Aorta (tissue), 5 donors: Measurements from ENCODE around the gene DNAJC30. TPM values are rescaled to one million over a fixed set of nuclear protein-coding genes. Genes with fewer than 3 reads are reported as not detected.
A peak's percentile ranks its signal among the peaks of the same experiment; 100 is the strongest.

ENCODE experiments used
- ATAC-seq: fragments of 200-7000 bp; cut with Tn5 transposase; one replicate; pipeline ENCODE4 v1.9.1; 2022; ENCODE audit warnings: moderate library complexity; ENCODE audit not compliant: low FRiP score
- DNase-seq, 2 donors: peaks; one replicate each; pipeline ENCODE4 v3.0.0-alpha.2; 2020
- H3K27ac ChIP-seq, 2 donors: one replicate each; pipeline ENCODE4 v1.5.1; 2013; ENCODE audit warnings: low read length in 2 of 2, mild to moderate bottlenecking in 2 of 2, moderate library complexity in 2 of 2, control low read depth in 1 of 2, inconsistent platforms in 1 of 2, low read depth in 1 of 2
- H3K27me3 ChIP-seq, 2 donors: one replicate each; pipeline ENCODE4 v1.6.1; 2013; ENCODE audit warnings: control low read depth in 1 of 2, low read length in 1 of 2, mild to moderate bottlenecking in 1 of 2, moderate library complexity in 1 of 2; ENCODE audit not compliant: insufficient read depth in 2 of 2, control insufficient read depth in 1 of 2
- H3K36me3 ChIP-seq, 2 donors: one replicate each; pipeline ENCODE4 v1.6.1; 2013; ENCODE audit warnings: control low read depth in 1 of 2, low read length in 1 of 2, mild to moderate bottlenecking in 1 of 2; ENCODE audit not compliant: insufficient read depth in 2 of 2, control insufficient read depth in 1 of 2
- H3K4me1 ChIP-seq, 2 donors: one replicate each; pipeline ENCODE4 v1.6.1; 2013; ENCODE audit warnings: low read length in 2 of 2, control low read depth in 1 of 2, mild to moderate bottlenecking in 1 of 2, moderate library complexity in 1 of 2; ENCODE audit not compliant: insufficient read depth in 2 of 2, control insufficient read depth in 1 of 2
- H3K4me3 ChIP-seq, 2 donors: one replicate each; pipeline ENCODE4 v1.5.1; 2013; ENCODE audit warnings: low read length in 2 of 2, control low read depth in 1 of 2, mild to moderate bottlenecking in 1 of 2
- H3K9me3 ChIP-seq: one replicate; pipeline ENCODE4 v1.6.1; 2013; ENCODE audit warnings: mild to moderate bottlenecking, low read length; ENCODE audit not compliant: control insufficient read depth
- WGBS, 2 donors: extraction: QIAGEN DNeasy Blood & Tissue Kit; methylation state at CpG; one replicate each; pipeline ENCODE4 v1.1.7; 2013; 5-methylcytosine and 5-hydroxymethylcytosine counted together
- intact Hi-C, 2 donors: fragments of 100-400 bp; cut with DNase I; formaldehyde crosslinking; loops; one replicate each; pipeline versions ENCODE4 v1.14.2 to v1.15.0; 2022
- polyA plus RNA-seq, 2 donors: library from polyadenylated mRNA; stranded (reverse); fragments of 200-250 nt; gene quantifications; one replicate each; pipeline ENCODE4 v1.2.3, GENCODE V29; 2013
- total RNA-seq, 2 donors: library from RNA; stranded (reverse); fragmentation: NEBNext Ultra II Directional; extraction: Animal tissue kit (Norgen Biotek cat#: 25700); gene quantifications; one replicate each; pipeline ENCODE4 v1.2.1, GENCODE V29; 2021
- donor health status: healthy with polysubstance abuse.
- donor health status: Bipolar disorder and iron deficiency.
- donor health status: DM: no; HTN: no; CAD: no.
- donor health status: DM: no; HTN: no; CAD: no.
- donor health status: DM: yes; HTN: yes; CAD: no.

DNAJC30 gene
- total and polyA plus RNA-seq, 4 donors = 4.5 to 7.8 (median 5.9) TPM

- 81 to 82% methylated on average over 15 of the region's 15 CpGs for WGBS, 2 donors
- no peak overlapping the region for H3K4me3 ChIP-seq
- no peaks in the 10 kb centered on the region for H3K4me1 ChIP-seq
- ATAC-seq (no peak), DNase-seq (no peak)
- peaks cover 0 to 4% of the 10 kb centered on the region in 2 donors for H3K36me3 ChIP-seq
- intact Hi-C loops = no loop called here
- H3K27ac ChIP-seq = no peak overlapping the region
- no peaks in the 10 kb centered on the region for H3K9me3 ChIP-seq
- no peaks in the 10 kb centered on the region for H3K27me3 ChIP-seq
These were observed 16.3 kb upstream of the DNAJC30 start for GRCh38 chr7:73699370-73700068.

GRCh38 chr7:73698410-73698809 lies 15.2 kb upstream of the DNAJC30 start:
- WGBS, 2 donors = 77 to 78% methylated on average over 7 of the region's 7 CpGs
- intact Hi-C loops = no loop called here
- Histone ChIP-seq H3K36me3 (peaks cover 0 to 4% of the 10 kb centered on the region in 2 donors), H3K9me3 (no peaks in the 10 kb centered on the region), H3K27me3 (no peaks in the 10 kb centered on the region), H3K4me1 (no peaks in the 10 kb centered on the region), H3K27ac (no peak overlapping the region), H3K4me3 (no peak overlapping the region)
- DNase-seq (no peak), ATAC-seq (no peak)

GRCh38 chr7:73696372-73696771 lies 13.1 kb upstream of the DNAJC30 start:
- intact Hi-C loops = no loop called here
- no peaks in the 10 kb centered on the region for H3K27me3 ChIP-seq
- H3K36me3 ChIP-seq = peaks cover 0 to 6% of the 10 kb centered on the region in 2 donors
- H3K27ac ChIP-seq = no peak overlapping the region
- no peak overlapping the region for H3K4me3 ChIP-seq
- ATAC-seq (no peak), DNase-seq (no peak)
- no peaks in the 10 kb centered on the region for H3K4me1 ChIP-seq
- no peaks in the 10 kb centered on the region for H3K9me3 ChIP-seq
- 85 to 86% methylated on average over 4 of the region's 4 CpGs for WGBS, 2 donors

- Histone ChIP-seq H3K9me3 (no peaks in the 10 kb centered on the region), H3K36me3 (peaks cover 0 to 8% of the 10 kb centered on the region in 2 donors), H3K4me1 (no peaks in the 10 kb centered on the region), H3K27ac (no peak overlapping the region), H3K4me3 (no peak overlapping the region), H3K27me3 (no peaks in the 10 kb centered on the region)
- 82 to 86% methylated on average over 7 of the region's 7 CpGs for WGBS, 2 donors
- ATAC-seq = no peak
- no peak for DNase-seq
- intact Hi-C loops = no loop called here
These were observed 7.4 kb upstream of the DNAJC30 start for GRCh38 chr7:73690646-73691045.

GRCh38 chr7:73688288-73688687 lies 5.0 kb upstream of the DNAJC30 start:
- no peak for DNase-seq
- no peaks in the 10 kb centered on the region for H3K4me1 ChIP-seq
- ATAC-seq = no peak
- no peak overlapping the region for H3K4me3 ChIP-seq
- WGBS, 2 donors = 93 to 95% methylated on average over 8 of the region's 8 CpGs
- H3K9me3 ChIP-seq = no peaks in the 10 kb centered on the region
- intact Hi-C loops = no loop called here
- H3K27ac ChIP-seq = no peak overlapping the region
- no peaks in the 10 kb centered on the region for H3K27me3 ChIP-seq
- H3K36me3 ChIP-seq = peaks cover 0 to 4% of the 10 kb centered on the region in 2 donors

- no peak overlapping the region for H3K27ac ChIP-seq
- DNase-seq (no peak), ATAC-seq (no peak)
- H3K4me1 ChIP-seq = peaks cover 2 to 3% of the 10 kb centered on the region in 2 donors
- no peaks in the 10 kb centered on the region for H3K27me3 ChIP-seq
- H3K9me3 ChIP-seq = no peaks in the 10 kb centered on the region
- peaks cover 0 to 3% of the 10 kb centered on the region in 2 donors for H3K36me3 ChIP-seq
- intact Hi-C loops = no loop called here
- WGBS, 2 donors = 95 to 96% methylated on average over 18 of the region's 18 CpGs
- H3K4me3 ChIP-seq = no peak overlapping the region
These were observed 2.1 kb upstream of the DNAJC30 start for GRCh38 chr7:73685311-73685710.

GRCh38 chr7:73683788-73684693 lies 788 bp upstream of the DNAJC30 start:
- H3K4me3 ChIP-seq = peak overlapping the region; percentile 55 to 75
- 23 to 26% methylated on average over 58 of the region's 58 CpGs for WGBS, 2 donors
- H3K4me1 ChIP-seq = peaks cover 2 to 3% of the 10 kb centered on the region in 2 donors
- peaks cover 0 to 3% of the 10 kb centered on the region in 2 donors for H3K36me3 ChIP-seq
- H3K27ac ChIP-seq = peak overlapping the region in 1 of 2 donors; percentile 20
- no peaks in the 10 kb centered on the region for H3K9me3 ChIP-seq
- no peaks in the 10 kb centered on the region for H3K27me3 ChIP-seq
- ATAC-seq (no peak), DNase-seq (no peak)
- intact Hi-C loops = loop anchor here in 1 of 2 donors (2.0 kb wide), 1 partner anchor 37 kb away; no protein-coding TSS in a partner anchor

GRCh38 chr7:73682745-73683055 lies 553 bp downstream of the DNAJC30 start:
- H3K9me3 ChIP-seq = no peaks in the 10 kb centered on the region
- H3K27me3 ChIP-seq = no peaks in the 10 kb centered on the region
- peak overlapping the region in 1 of 2 donors; percentile 70 for H3K27ac ChIP-seq
- peaks cover 0 to 8% of the 10 kb centered on the region in 2 donors for H3K36me3 ChIP-seq
- intact Hi-C loops = loop anchor here in 1 of 2 donors (2.0 kb wide), 1 partner anchor 38 kb away; no protein-coding TSS in a partner anchor
- H3K4me1 ChIP-seq = peaks cover 2 to 3% of the 10 kb centered on the region in 2 donors
- peak; percentile 2 for ATAC-seq
- WGBS, 2 donors = 1% methylated on average over 33 of the region's 33 CpGs
- DNase-seq = no peak
- H3K4me3 ChIP-seq = peak overlapping the region; percentile 75 to 83
